Posterior vena cava (tissue), 2 donors: ENCODE data around the gene ZNF597. TPM values are rescaled to one million over a fixed set of nuclear protein-coding genes. Genes with fewer than 3 reads are reported as not detected.

Experiments
- DNase-seq: peaks from one replicate; pipeline ENCODE4 v3.0.0-alpha.2; 2020; ENCODE audit warnings: low spot score
- intact Hi-C, 2 donors: fragments of 100-400 bp; cut with DNase I; formaldehyde crosslinking; loops; one replicate each; pipeline versions ENCODE4 v1.14.1 to v1.14.2; 2022 to 2023
- total RNA-seq, 2 donors: library from RNA; stranded (reverse); fragmentation: NEBNext Ultra II Directional; extraction: Animal tissue kit (Norgen Biotek cat#: 25700); gene quantifications; one replicate each; pipeline ENCODE4 v1.2.1, GENCODE V29; 2021
- donor health status: DM: yes; HTN: yes; CAD: no.
- donor health status: DM: yes; HTN: yes; CAD: no.

ZNF597 gene
- total RNA-seq, 2 donors from 2014 or later, result 2.5 TPM

GRCh38 chr16:3459401-3460090 is 16.2 kb upstream of the ZNF597 start:
- intact Hi-C loops, result loop anchor here in 1 of 2 donors (10.0 kb wide), 1 partner anchor 55 kb away; the partner anchor contains the start of genes ZNF174 and ZSCAN32
- DNase-seq, result no peak

- intact Hi-C loops, result loop anchor here in 1 of 2 donors (10.0 kb wide), 1 partner anchor 54 kb away; the partner anchor contains the start of genes ZNF174 and ZSCAN32
- DNase-seq, result no peak
Measured at GRCh38 chr16:3458852-3459361, 15.6 kb upstream of the ZNF597 start.

- DNase-seq, result no peak
- intact Hi-C loops, result loop anchor here in 1 of 2 donors (10.0 kb wide), 1 partner anchor 54 kb away; the partner anchor contains the start of genes ZNF174 and ZSCAN32
Measured at GRCh38 chr16:3458278-3458851, 15.1 kb upstream of the ZNF597 start.

- peak; percentile 97 for DNase-seq
- intact Hi-C loops, result loop anchor here in 1 of 2 donors (10.0 kb wide), 1 partner anchor 53 kb away; the partner anchor contains the start of genes ZNF174 and ZSCAN32
Measured at GRCh38 chr16:3457434-3458252, 14.3 kb upstream of the ZNF597 start.

GRCh38 chr16:3454631-3455147 is 11.4 kb upstream of the ZNF597 start:
- intact Hi-C loops, result loop anchor here in 1 of 2 donors (10.0 kb wide), 1 partner anchor 50 kb away; the partner anchor contains the start of genes ZNF174 and ZSCAN32
- no peak for DNase-seq

- intact Hi-C loops, result loop anchor here in 1 of 2 donors (10.0 kb wide), 1 partner anchor 49 kb away; the partner anchor contains the start of genes ZNF174 and ZSCAN32
Measured at GRCh38 chr16:3454093-3454492, 10.8 kb upstream of the ZNF597 start.

GRCh38 chr16:3444032-3444388 is 706 bp upstream of the ZNF597 start:
- intact Hi-C loops, result no loop called here
- DNase-seq, result no peak

More at GRCh38 chr16:3454093-3454492, 10.8 kb upstream of the ZNF597 start:
- no peak for DNase-seq

GRCh38 chr16:3439637-3440036 is 3.7 kb downstream of the ZNF597 start:
- DNase-seq, result no peak
- intact Hi-C loops, result loop anchor here in 1 of 2 donors (10.0 kb wide), 1 partner anchor 75 kb away; no protein-coding TSS in a partner anchor

- intact Hi-C loops, result loop anchor here in 1 of 2 donors (10.0 kb wide), 1 partner anchor 70 kb away; no protein-coding TSS in a partner anchor
- DNase-seq, result no peak
Measured at GRCh38 chr16:3434373-3434772, 8.9 kb downstream of the ZNF597 start.

GRCh38 chr16:3431779-3432219 is 11.5 kb downstream of the ZNF597 start:
- intact Hi-C loops, result loop anchor here in 1 of 2 donors (10.0 kb wide), 1 partner anchor 67 kb away; no protein-coding TSS in a partner anchor
- DNase-seq, result peak; percentile 89

GRCh38 chr16:3413730-3414379 is 29.4 kb downstream of the ZNF597 start:
- intact Hi-C loops, result no loop called here
- no peak for DNase-seq

- intact Hi-C loops, result loop anchor here in 1 of 2 donors (10.0 kb wide), 1 partner anchor 46 kb away; no protein-coding TSS in a partner anchor
- DNase-seq, result no peak
Measured at GRCh38 chr16:3408561-3409197, 34.6 kb downstream of the ZNF597 start.

GRCh38 chr16:3401719-3402397 is 41.4 kb downstream of the ZNF597 start:
- intact Hi-C loops, result loop anchor here in 1 of 2 donors (10.0 kb wide), 1 partner anchor 53 kb away; no protein-coding TSS in a partner anchor
- DNase-seq, result no peak

- DNase-seq, result peak; percentile 100
- intact Hi-C loops, result loop anchor here in 1 of 2 donors (10.0 kb wide), 1 partner anchor 54 kb away; no protein-coding TSS in a partner anchor
Measured at GRCh38 chr16:3400779-3401688, 42.3 kb downstream of the ZNF597 start, which contains the start of the genes ZNF174 and ZSCAN32. Gene ZNF174 (plus strand): TSS chr16:3401215. CDS start chr16:3402005, 790 bp downstream. Gene ZSCAN32 (minus strand): TSS chr16:3401004. CDS start chr16:3397557, 3,447 bp downstream.

- DNase-seq, result no peak
- intact Hi-C loops, result loop anchor here in 1 of 2 donors (10.0 kb wide), 1 partner anchor 54 kb away; no protein-coding TSS in a partner anchor
Measured at GRCh38 chr16:3400446-3400778, 42.9 kb downstream of the ZNF597 start.
